Measurements from ENCODE around the gene GRAP.
A peak's percentile ranks its signal among the peaks of the same experiment; 100 is the strongest.
"Not testable (repeated sequence)": the region's sequence is repeated elsewhere in the genome, so short reads cannot be mapped to it uniquely, and the experiment has no call there.

GRAP gene

GRCh38 chr17:19042369-19042768 lies 4.4 kb downstream of the GRAP start:
- not testable (repeated sequence) for DNase-seq (ENCODE audit: low read depth in 2 of 2)

GRCh38 chr17:19041871-19042270 lies 4.9 kb downstream of the GRAP start:
- not testable (repeated sequence) for DNase-seq (ENCODE audit: low read depth in 2 of 2)

DNA sequence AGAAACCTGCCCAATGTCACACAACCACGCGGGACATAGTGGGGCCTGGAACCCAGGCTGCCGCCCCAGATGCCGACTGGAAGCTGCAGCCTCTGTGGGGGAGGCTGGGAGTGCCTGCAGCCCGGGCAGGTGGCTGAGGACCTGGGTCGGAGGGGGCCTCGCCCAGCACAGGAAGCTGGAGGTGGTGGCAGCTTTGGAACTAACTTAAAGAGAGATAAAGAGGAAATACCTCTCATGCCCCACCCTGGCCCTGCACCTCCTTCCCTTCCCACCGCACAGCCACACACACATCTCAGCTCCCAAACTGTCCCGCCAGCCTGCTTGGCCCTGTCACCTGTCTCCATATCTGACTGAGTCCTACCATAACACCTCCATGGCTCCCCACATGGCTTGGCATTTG lies 6.4 kb downstream of the GRAP start:
- not testable (repeated sequence) for DNase-seq (ENCODE audit: low read depth in 2 of 2)

- DNase-seq (ENCODE audit: low read depth in 2 of 2) = not testable (repeated sequence)
Observed at GRCh38 chr17:19038730-19039129, 8.0 kb downstream of the GRAP start.

- DNase-seq (ENCODE audit: low read depth in 2 of 2) = not testable (repeated sequence)
Observed at GRCh38 chr17:19038007-19038406, 8.8 kb downstream of the GRAP start.

DNA sequence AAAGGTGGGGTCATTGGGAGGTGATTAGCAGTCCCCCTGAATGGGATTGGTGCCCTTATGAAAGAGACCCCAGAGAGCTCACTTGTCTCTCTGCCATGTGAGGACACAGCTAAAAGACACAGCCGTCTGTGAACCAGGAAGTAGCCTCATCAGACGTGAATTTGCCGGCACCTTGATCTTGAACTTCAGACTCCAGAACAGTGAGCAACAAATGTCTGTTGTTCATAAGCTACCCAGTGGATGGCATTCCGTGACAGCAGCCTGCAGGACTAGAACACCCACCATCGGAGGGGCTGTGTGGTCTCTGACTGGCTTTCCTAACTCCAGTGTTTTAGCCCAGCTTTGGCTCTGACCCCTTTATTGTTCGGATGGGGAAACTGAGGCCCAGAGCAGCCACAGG lies 9.2 kb downstream of the GRAP start:
- not testable (repeated sequence) for DNase-seq (ENCODE audit: low read depth in 2 of 2)

GRCh38 chr17:19036186-19036585 lies 10.6 kb downstream of the GRAP start:
- DNase-seq (ENCODE audit: low read depth in 2 of 2) = not testable (repeated sequence)

- DNase-seq (ENCODE audit: low read depth in 2 of 2) = not testable (repeated sequence)
Observed at GRCh38 chr17:19032377-19032988, 14.3 kb downstream of the GRAP start.

DNA sequence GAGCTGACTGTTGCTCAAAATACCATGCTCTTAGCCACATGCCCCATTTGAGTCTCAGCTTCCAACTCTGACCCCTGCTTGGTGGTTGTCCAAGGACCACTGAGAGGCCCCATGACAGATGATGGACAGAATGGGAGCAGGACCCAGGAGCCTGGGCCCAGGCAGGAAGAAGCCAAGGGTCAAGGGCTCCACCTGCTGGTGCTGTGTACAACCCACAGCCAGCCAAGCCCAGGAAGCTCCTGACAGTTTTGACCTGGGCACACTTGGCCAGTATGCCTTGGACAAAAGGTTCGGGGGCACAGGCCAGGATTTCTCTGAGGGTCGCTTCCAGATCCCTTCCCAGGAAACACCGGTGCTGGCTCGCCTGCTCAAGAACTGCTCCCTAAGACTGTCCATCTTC lies 15.0 kb downstream of the GRAP start:
- DNase-seq (ENCODE audit: low read depth in 2 of 2) = peak in 1 of 2 donors; percentile 36

DNA sequence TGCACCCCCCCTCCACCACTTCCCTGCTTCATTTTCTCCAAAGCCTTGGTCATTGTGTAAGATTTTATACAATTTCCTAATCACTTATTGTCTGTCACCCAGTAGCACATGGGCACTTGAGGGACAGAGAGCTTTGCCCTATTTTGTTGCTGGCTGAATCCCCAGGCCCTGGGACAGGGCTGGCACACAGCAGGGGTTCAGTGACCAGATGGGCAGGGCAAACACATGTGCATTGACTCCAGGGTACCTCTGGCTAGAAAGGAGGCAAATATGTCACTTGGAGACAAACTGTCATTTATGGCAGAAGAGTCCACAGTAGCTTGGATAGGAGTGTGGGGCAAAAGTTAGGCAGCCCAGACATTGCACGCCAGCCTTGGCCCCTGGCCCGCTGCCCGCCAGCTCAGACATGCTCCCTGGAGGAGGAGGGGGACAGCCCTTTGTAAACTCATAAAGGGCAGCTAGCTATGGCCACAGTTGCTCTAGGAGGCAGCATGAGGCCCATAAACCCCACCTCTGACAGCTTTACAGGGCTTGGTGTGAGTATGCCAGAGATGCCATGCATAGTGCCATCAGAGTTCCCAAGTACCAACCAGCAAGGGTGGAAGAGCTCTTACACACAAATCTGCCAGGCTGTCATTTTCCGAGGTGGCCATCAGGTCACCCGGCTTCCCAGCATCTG lies 15.8 kb downstream of the GRAP start:
- not testable (repeated sequence) for DNase-seq (ENCODE audit: low read depth in 2 of 2)

DNA sequence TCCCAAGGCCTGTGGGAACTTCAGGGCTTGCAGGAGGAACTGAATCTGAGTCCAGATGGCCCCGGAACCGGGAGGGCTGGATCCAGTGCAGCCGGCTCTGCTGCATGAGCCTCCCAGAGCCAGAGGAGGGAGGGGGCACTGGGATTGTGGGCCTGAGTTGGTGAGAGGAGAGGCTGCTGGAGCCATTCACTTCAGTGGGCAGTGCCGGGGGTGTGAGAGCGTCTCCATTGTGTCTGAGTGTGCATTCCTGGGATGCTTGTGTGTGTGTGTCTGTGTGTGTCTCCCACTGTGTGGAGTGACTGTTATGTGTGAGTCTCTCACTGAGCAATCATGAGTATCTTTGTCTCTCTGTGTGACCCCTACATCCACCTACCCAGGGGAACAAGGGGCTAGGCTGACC lies 17.0 kb downstream of the GRAP start:
- DNase-seq (ENCODE audit: low read depth in 2 of 2) = not testable (repeated sequence)

DNA sequence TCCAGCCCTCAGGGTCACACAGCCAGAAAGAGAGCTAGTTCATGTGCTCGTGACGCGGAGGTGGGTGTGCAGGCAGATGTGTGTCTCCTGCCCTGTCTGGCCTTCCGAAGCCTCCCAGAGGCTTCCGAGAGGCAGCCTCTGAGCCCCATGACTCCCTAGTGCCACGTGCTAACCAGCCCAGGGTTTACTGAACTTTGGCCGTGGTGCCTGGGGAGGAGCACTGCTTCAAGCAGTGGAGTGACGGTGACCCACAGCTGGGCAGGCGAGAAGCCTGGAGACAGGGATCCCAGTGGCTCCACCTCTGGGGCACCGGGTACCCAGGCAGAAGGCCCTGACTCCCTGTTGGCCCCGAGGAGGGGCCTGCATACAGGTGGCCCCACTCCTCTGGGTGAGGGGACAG lies 18.1 kb downstream of the GRAP start:
- not testable (repeated sequence) for DNase-seq (ENCODE audit: low read depth in 2 of 2)

GRCh38 chr17:19024101-19025078 lies 22.4 kb downstream of the GRAP start:
- no peak for DNase-seq (ENCODE audit: low read depth in 2 of 2)

GRCh38 chr17:19023209-19023999 lies 23.4 kb downstream of the GRAP start:
- DNase-seq (ENCODE audit: low read depth in 2 of 2) = no peak

- DNase-seq (ENCODE audit: low read depth in 2 of 2) = no peak
Observed at GRCh38 chr17:19022747-19023146, 24.0 kb downstream of the GRAP start.

DNA sequence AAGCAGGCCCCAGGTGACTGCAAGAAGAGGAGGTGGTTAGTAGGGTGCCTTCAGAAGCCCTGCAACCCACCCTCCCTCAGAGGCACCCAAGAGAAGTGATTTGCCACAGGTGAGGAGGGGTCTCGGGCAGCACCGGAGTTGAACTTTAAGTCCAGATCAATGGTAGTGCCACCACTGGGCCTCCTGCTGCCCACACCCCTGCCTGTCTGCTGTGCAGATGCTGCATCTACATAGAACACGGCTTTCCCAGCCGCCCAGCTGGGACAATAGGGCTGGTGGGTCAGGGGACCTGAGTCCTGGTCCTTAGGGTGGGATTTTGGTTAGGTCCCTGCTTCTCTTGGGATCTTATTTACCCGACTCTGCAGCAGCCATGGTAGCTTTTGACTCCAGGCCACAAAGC lies 24.6 kb downstream of the GRAP start:
- no peak for DNase-seq (ENCODE audit: low read depth in 2 of 2)

DNA sequence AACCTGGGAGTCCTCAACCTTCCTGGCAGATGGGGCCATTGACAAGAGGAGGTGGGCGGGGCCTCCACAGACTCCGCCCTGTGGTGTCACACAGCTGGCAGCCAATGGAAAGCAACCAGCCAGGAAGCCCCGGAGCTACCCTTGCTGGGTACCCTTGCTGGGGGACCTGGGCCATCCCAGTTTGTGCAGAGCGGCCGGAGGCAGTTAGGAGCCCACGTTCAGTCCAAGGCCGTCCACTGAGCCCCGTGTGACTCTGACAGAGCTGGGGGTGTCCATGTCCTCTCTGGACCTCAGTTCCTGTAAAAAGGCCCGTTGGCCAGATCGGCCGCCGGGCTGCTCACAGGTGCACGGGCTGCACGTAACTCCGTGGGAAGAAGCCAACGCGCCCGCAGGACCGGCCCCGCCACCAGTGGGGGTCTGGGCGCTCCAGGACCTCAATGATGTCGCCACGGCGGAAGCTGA lies 25.1 kb downstream of the GRAP start:
- no peak for DNase-seq (ENCODE audit: low read depth in 2 of 2)

DNA sequence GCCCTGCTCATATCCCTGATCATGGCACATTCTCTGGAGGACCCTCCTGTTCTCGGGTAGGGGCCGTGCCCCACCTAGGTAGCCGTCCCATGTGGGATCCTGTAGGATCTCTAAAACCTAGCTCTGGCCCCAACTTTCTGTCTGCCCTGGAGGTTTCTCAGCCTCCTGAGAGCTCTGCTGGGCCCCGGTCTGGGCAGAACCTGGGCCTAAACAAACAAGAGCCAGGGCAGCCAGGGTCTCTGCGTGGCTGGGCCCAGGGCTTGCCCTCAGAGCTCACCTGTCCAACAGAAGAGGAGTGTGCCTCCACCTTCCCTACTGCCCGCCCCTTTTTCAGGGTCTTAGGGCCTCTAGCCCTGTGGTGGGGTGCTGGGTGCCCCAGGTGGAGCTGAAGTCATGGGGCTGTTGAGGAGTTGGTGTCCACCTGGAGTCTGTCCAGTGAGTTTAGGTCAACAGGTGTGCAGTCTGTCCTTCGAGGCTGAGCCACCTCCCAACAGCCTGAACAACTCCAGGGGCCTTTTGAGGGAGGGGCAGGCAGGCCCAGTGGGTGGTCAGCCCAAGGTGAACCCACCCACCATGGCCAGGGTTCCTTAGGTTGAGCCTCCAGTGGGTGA lies 25.6 kb downstream of the GRAP start:
- DNase-seq (ENCODE audit: low read depth in 2 of 2) = not testable (repeated sequence)

GRCh38 chr17:19020016-19020415 lies 26.7 kb downstream of the GRAP start:
- DNase-seq (ENCODE audit: low read depth in 2 of 2) = no peak

- no peak for DNase-seq (ENCODE audit: low read depth in 2 of 2)
Observed at GRCh38 chr17:19019041-19019941, 27.5 kb downstream of the GRAP start.
